ENCODE data around the gene ADARB1. TPM values are rescaled to one million over a fixed set of nuclear protein-coding genes. Genes with fewer than 3 reads are reported as not detected.

Gene ADARB1
- total RNA-seq, 1 experiment from 2014 or later: 15.8 TPM

DNA sequence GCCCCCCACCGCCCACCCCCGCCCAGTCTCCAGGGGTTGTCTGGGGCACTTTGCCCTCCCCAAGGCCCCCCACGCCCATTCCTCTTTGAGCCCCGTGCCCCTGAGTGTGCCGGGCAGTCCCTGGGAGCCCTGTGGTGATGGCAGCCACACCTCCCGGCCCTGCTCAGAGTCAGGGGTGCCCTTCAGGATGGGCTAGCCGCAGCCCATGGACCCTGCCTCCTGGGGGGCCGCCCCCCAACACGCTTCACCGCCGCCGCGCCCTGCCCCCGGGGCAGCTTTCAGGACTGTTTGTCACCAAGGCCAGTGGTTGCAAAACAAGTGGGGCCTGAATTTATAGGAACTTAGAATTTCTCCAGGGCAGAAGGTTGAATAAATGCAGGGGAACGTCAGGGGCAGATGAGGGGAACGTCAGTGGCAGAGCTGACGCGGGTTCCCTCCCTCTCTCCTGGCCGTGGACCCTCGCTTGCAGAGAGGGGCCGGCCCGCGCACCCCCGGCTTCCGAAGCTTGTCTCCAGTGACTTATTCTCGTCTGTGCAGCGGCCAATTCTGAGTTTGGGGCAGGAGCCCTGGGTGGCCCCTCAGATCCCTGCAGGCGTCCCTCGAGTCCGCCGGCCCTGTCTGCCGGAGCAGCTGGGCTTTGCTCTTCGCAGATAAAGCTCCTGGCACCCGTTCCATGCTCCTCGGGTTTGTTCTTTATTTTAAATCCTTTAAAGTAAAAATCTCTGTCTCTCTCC lies 41.2 kb upstream of the ADARB1 start:
- no peak overlapping the region for H3K27ac ChIP-seq (ENCODE audit: insufficient read length, low read depth, low read length)
- H3K14ac ChIP-seq (ENCODE audit: insufficient read depth, low read length): no peak overlapping the region
- peaks cover 29 to 42% of the 10 kb centered on the region in 2 experiments for H3K4me1 Mint-ChIP-seq
- H3K9me3 Mint-ChIP-seq: peaks cover 6 to 11% of the 10 kb centered on the region in 2 experiments
- H3K79me2 ChIP-seq (ENCODE audit: insufficient read depth, low read length): no peaks in the 10 kb centered on the region
- DNase-seq: peak; percentile 17
- H3K9me3 ChIP-seq (ENCODE audit: control insufficient read depth, low read depth, low read length): no peaks in the 10 kb centered on the region
- H2AFZ ChIP-seq (ENCODE audit: low read length): no peak overlapping the region
- H2BK15ac ChIP-seq (ENCODE audit: low read depth, low read length): no peak overlapping the region
- peaks cover 19% of the 10 kb centered on the region for H3K27me3 Mint-ChIP-seq (ENCODE audit: low read depth)
- H3K27ac Mint-ChIP-seq: peak overlapping the region in 1 of 3 experiments; percentile 6; a peak in 1 of 7 replicates
- no peak overlapping the region for H4K5ac ChIP-seq (ENCODE audit: insufficient read length, low read depth, low read length)
- H3K4me3 Mint-ChIP-seq: no peak overlapping the region
- H3K56ac ChIP-seq (ENCODE audit: insufficient read length, low read depth, low read length): no peak overlapping the region
- H3K23me2 ChIP-seq (ENCODE audit: insufficient read length, low read depth, low read length, poor library complexity, severe bottlenecking): no peaks in the 10 kb centered on the region
- no peak overlapping the region for H2BK20ac ChIP-seq (ENCODE audit: low read depth, low read length, poor library complexity, severe bottlenecking)
- H3K36me3 Mint-ChIP-seq (ENCODE audit: insufficient read depth in 1 of 3, low read depth in 3 of 3): peaks cover 0 to 6% (median 0%) of the 10 kb centered on the region in 3 experiments; a peak in 1 of 7 replicates
- H4K20me1 ChIP-seq (ENCODE audit: control insufficient read depth, insufficient read depth, insufficient read length): no peaks in the 10 kb centered on the region
- H3K27me3 ChIP-seq (ENCODE audit: insufficient read depth, low read length): no peaks in the 10 kb centered on the region
- no peaks in the 10 kb centered on the region; the same call in 1 of the 2 replicates for H3K4me1 ChIP-seq (ENCODE audit: insufficient read depth, low read length)
- H2BK120ac ChIP-seq (ENCODE audit: low read depth, low read length, poor library complexity, severe bottlenecking): no peak overlapping the region
- no peak overlapping the region for H3K23ac ChIP-seq (ENCODE audit: insufficient read length, low read depth, low read length)
- no peaks in the 10 kb centered on the region for H3K79me1 ChIP-seq (ENCODE audit: insufficient read depth, low read depth, low read length, poor library complexity, severe bottlenecking)
- H2BK12ac ChIP-seq (ENCODE audit: insufficient read length, low read depth, low read length): no peak overlapping the region
- TF ChIP-seq, protein P1, sequence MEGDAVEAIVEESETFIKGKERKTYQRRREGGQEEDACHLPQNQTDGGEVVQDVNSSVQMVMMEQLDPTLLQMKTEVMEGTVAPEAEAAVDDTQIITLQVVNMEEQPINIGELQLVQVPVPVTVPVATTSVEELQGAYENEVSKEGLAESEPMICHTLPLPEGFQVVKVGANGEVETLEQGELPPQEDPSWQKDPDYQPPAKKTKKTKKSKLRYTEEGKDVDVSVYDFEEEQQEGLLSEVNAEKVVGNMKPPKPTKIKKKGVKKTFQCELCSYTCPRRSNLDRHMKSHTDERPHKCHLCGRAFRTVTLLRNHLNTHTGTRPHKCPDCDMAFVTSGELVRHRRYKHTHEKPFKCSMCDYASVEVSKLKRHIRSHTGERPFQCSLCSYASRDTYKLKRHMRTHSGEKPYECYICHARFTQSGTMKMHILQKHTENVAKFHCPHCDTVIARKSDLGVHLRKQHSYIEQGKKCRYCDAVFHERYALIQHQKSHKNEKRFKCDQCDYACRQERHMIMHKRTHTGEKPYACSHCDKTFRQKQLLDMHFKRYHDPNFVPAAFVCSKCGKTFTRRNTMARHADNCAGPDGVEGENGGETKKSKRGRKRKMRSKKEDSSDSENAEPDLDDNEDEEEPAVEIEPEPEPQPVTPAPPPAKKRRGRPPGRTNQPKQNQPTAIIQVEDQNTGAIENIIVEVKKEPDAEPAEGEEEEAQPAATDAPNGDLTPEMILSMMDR (conservative IDR thresholded peaks at IDR 0.05): no peak
- no peak overlapping the region for H3T11ph ChIP-seq (ENCODE audit: low read length)
- no peak overlapping the region for H3K18ac ChIP-seq (ENCODE audit: insufficient read length, low read depth, low read length)
- H3K9ac ChIP-seq (ENCODE audit: extremely low read depth, insufficient read length, low read length): no peak overlapping the region
- no peak overlapping the region for H4K8ac ChIP-seq (replicated peaks; ENCODE audit: insufficient read length, low read depth, low read length)
- H4K91ac ChIP-seq (ENCODE audit: insufficient read length, low read depth, low read length): no peak overlapping the region
- H3K4ac ChIP-seq (ENCODE audit: low read depth, low read length): no peak overlapping the region
- no peak overlapping the region for H2AK5ac ChIP-seq (ENCODE audit: insufficient read length, low read length)
- no peak overlapping the region for H3K4me2 ChIP-seq (ENCODE audit: insufficient read depth, insufficient read length, low read length)
- no peak overlapping the region for H2BK5ac ChIP-seq (ENCODE audit: insufficient read length, low read length)
- no CpG with 5 or more reads among the region's 35 CpGs for WGBS (ENCODE audit: extremely low coverage, insufficient read length, low lambda C conversion rate)
